GM12875 (cell line): ENCODE results near the gene FBXL20.

ENCODE experiments used
- H3K4me3 ChIP-seq: one replicate; pipeline ENCODE4 v1.5.1; 2011; ENCODE audit warnings: low read depth, low read length, control low read depth
- CTCF ChIP-seq: IDR thresholded peaks from 2 replicates; pipeline ENCODE4 v1.5.1; 2011; ENCODE audit warnings: low read depth, mild to moderate bottlenecking, control low read depth, inconsistent platforms, low read length, moderate library complexity, borderline replicate concordance; ENCODE audit not compliant: insufficient read depth

The FBXL20 gene

GRCh38 chr17:39225308-39225958 lies 176.0 kb downstream of the FBXL20 start, which contains the start of gene STAC2:
Gene STAC2, minus strand, starts transcription at chr17:39225945. Its CDS starts 443 bp downstream, at chr17:39225502.
- no peak within 1 kb of the TSS for H3K4me3 ChIP-seq

GRCh38 chr17:39224778-39225307 lies 176.6 kb downstream of the FBXL20 start:
- TF ChIP-seq CTCF = no peak
- H3K4me3 ChIP-seq = no peak overlapping the region

More at GRCh38 chr17:39225308-39225958, 176.0 kb downstream of the FBXL20 start, which contains the start of gene STAC2:
- no peak for TF ChIP-seq CTCF

GRCh38 chr17:39223907-39224777 lies 177.3 kb downstream of the FBXL20 start:
- H3K4me3 ChIP-seq = no peak overlapping the region
- TF ChIP-seq CTCF = no peak

- H3K4me3 ChIP-seq = no peak overlapping the region
- no peak for TF ChIP-seq CTCF
These were observed 178.3 kb downstream of the FBXL20 start for GRCh38 chr17:39222866-39223834.

GRCh38 chr17:39222151-39222550 lies 179.3 kb downstream of the FBXL20 start:
- TF ChIP-seq CTCF = no peak
- H3K4me3 ChIP-seq = no peak overlapping the region

GRCh38 chr17:39221572-39221971 lies 179.9 kb downstream of the FBXL20 start:
- no peak for TF ChIP-seq CTCF
- H3K4me3 ChIP-seq = no peak overlapping the region
